Measurements from ENCODE around the gene WDR75.
A peak's percentile ranks its signal among the peaks of the same experiment; 100 is the strongest.

Gene WDR75

GRCh38 chr2:189406586-189407233 is 34.6 kb upstream of the WDR75 start:
- H3K14ac ChIP-seq (ENCODE audit: low read length in 2 of 2) = no peak overlapping the region
- WGBS = no CpG with 5 or more reads among the region's 1 CpG
- no peak overlapping the region for H2BK5ac ChIP-seq (ENCODE audit: low read depth, low read length, poor library complexity, severe bottlenecking)
- peak; percentile 40 for DNase-seq
- H3K4me3 ChIP-seq (ENCODE audit: insufficient read depth in 1 of 2, low read depth in 1 of 2, low read length in 2 of 2) = peak overlapping the region in 1 of 2 experiments; percentile 67
- H2AK5ac ChIP-seq (ENCODE audit: low read length, severe bottlenecking) = no peak overlapping the region
- no peak overlapping the region for H2BK15ac ChIP-seq (ENCODE audit: low read depth, poor library complexity, severe bottlenecking)
- H4K91ac ChIP-seq (ENCODE audit: low read length) = no peak overlapping the region
- H2BK120ac ChIP-seq (ENCODE audit: low read depth, low read length) = no peak overlapping the region
- H3K9me3 ChIP-seq (ENCODE audit: control insufficient read depth, low read length) = no peaks in the 10 kb centered on the region
- H3K9ac ChIP-seq (ENCODE audit: low read length) = peak overlapping the region; percentile 91
- no peak overlapping the region for H3K27ac ChIP-seq (ENCODE audit: low read length, poor library complexity, severe bottlenecking)
- no peak overlapping the region for H2AFZ ChIP-seq (ENCODE audit: low read depth, low read length)
- no peak overlapping the region for H3K4ac ChIP-seq (ENCODE audit: low read depth in 1 of 2, low read length in 2 of 2)
- no peak overlapping the region for H3K18ac ChIP-seq (ENCODE audit: low read depth in 1 of 2, low read length in 2 of 2)
- no peak overlapping the region for H3K4me2 ChIP-seq (ENCODE audit: low read length, poor library complexity, severe bottlenecking)
- no peak overlapping the region for H3K23ac ChIP-seq (ENCODE audit: low read length in 2 of 2)
- no peaks in the 10 kb centered on the region for H3K79me1 ChIP-seq (replicated peaks; ENCODE audit: low read length, poor library complexity, severe bottlenecking)
- H2BK12ac ChIP-seq (ENCODE audit: low read length in 2 of 2) = no peak overlapping the region
- no peak overlapping the region for H4K8ac ChIP-seq (ENCODE audit: low read length)
- H3K4me1 ChIP-seq (ENCODE audit: control insufficient read depth, insufficient read depth, low read depth, low read length) = no peaks in the 10 kb centered on the region
- no peaks in the 10 kb centered on the region for H3K27me3 ChIP-seq (ENCODE audit: control insufficient read depth in 1 of 2, insufficient read depth in 1 of 2, low read length in 2 of 2)
- no peaks in the 10 kb centered on the region for H3K36me3 ChIP-seq (ENCODE audit: control insufficient read depth in 1 of 2, insufficient read depth in 2 of 2, low read depth in 1 of 2, low read length in 2 of 2)

DNA sequence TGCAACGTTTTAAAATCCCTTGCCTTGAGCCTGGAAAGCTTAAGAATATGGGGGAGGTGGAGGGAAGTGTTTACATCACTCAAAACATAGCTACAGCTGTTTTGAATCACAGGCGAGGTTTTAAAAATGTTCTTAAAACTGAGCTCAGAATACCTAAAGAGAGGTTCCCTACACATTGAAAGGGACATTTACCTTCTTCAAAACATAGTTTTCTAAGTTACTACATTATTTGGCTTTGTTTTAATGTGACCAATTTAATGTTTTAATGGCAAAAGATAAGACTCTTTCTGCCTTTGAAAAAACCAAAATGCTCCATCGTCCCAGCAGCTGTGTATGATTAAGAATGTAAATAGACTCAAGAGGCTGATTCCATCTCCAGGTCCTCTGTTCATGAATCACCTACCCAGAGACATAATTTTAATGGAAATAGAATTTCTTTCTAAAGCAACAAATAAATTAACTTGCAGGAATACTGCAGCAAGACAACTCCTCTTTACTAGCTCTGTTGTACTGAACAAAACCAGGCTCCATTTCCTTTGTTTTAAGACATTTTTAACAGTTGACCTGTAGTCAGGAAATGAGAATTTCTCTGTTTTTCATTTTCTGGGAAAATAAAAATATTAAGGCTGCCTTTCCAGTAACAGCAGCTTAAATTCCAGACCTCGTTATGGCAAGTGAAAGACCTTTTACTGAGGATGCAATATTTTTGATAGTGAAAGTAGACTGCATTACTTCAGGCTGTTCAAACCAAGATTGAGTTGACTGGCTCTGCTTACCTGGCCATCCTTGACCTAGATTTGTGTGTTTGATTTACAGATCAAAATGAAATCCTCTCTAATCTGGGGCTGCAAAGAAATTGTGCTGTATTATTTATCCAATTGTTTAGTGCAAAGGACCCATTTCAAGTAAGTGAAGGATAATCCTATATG is 33.7 kb upstream of the WDR75 start:
- Histone ChIP-seq H3K9me3 (ENCODE audit: control insufficient read depth, low read length) (no peaks in the 10 kb centered on the region), H3K23ac (ENCODE audit: low read length in 2 of 2) (no peak overlapping the region), H3K18ac (ENCODE audit: low read depth in 1 of 2, low read length in 2 of 2) (peak overlapping the region in 1 of 2 experiments; percentile 96), H2BK15ac (ENCODE audit: low read depth, poor library complexity, severe bottlenecking) (no peak overlapping the region), H3K27ac (ENCODE audit: low read length, poor library complexity, severe bottlenecking) (peak overlapping the region; percentile 33), H3K9ac (ENCODE audit: low read length) (peak overlapping the region; percentile 91), H3K14ac (ENCODE audit: low read length in 2 of 2) (no peak overlapping the region), H2BK120ac (ENCODE audit: low read depth, low read length) (no peak overlapping the region), H3K36me3 (ENCODE audit: control insufficient read depth in 1 of 2, insufficient read depth in 2 of 2, low read depth in 1 of 2, low read length in 2 of 2) (no peaks in the 10 kb centered on the region), H3K79me1 (replicated peaks; ENCODE audit: low read length, poor library complexity, severe bottlenecking) (no peaks in the 10 kb centered on the region), H3K4me1 (ENCODE audit: control insufficient read depth, insufficient read depth, low read depth, low read length) (no peaks in the 10 kb centered on the region), H2BK12ac (ENCODE audit: low read length in 2 of 2) (no peak overlapping the region), H3K4ac (ENCODE audit: low read depth in 1 of 2, low read length in 2 of 2) (no peak overlapping the region), H3K27me3 (ENCODE audit: control insufficient read depth in 1 of 2, insufficient read depth in 1 of 2, low read length in 2 of 2) (no peaks in the 10 kb centered on the region), H4K8ac (ENCODE audit: low read length) (peak overlapping the region; percentile 87), H2AK5ac (ENCODE audit: low read length, severe bottlenecking) (no peak overlapping the region), H4K91ac (ENCODE audit: low read length) (peak overlapping the region; percentile 34), H3K4me2 (ENCODE audit: low read length, poor library complexity, severe bottlenecking) (no peak overlapping the region), H2BK5ac (ENCODE audit: low read depth, low read length, poor library complexity, severe bottlenecking) (no peak overlapping the region), H3K4me3 (ENCODE audit: insufficient read depth in 1 of 2, low read depth in 1 of 2, low read length in 2 of 2) (peak overlapping the region in 1 of 2 experiments; percentile 67), H2AFZ (ENCODE audit: low read depth, low read length) (no peak overlapping the region)
- 0% methylated on average over 2 of the region's 4 CpGs for WGBS
- DNase-seq = peak; percentile 74

- Histone ChIP-seq H2AK5ac (ENCODE audit: low read length, severe bottlenecking) (no peak overlapping the region), H3K79me1 (replicated peaks; ENCODE audit: low read length, poor library complexity, severe bottlenecking) (no peaks in the 10 kb centered on the region), H3K14ac (ENCODE audit: low read length in 2 of 2) (no peak overlapping the region), H3K27ac (ENCODE audit: low read length, poor library complexity, severe bottlenecking) (no peak overlapping the region), H3K18ac (ENCODE audit: low read depth in 1 of 2, low read length in 2 of 2) (peak overlapping the region in 1 of 2 experiments; percentile 58), H2BK120ac (ENCODE audit: low read depth, low read length) (no peak overlapping the region), H2AFZ (ENCODE audit: low read depth, low read length) (no peak overlapping the region), H3K23ac (ENCODE audit: low read length in 2 of 2) (no peak overlapping the region), H2BK12ac (ENCODE audit: low read length in 2 of 2) (no peak overlapping the region), H4K91ac (ENCODE audit: low read length) (no peak overlapping the region), H3K27me3 (ENCODE audit: control insufficient read depth in 1 of 2, insufficient read depth in 1 of 2, low read length in 2 of 2) (no peaks in the 10 kb centered on the region), H3K36me3 (ENCODE audit: control insufficient read depth in 1 of 2, insufficient read depth in 2 of 2, low read depth in 1 of 2, low read length in 2 of 2) (no peaks in the 10 kb centered on the region), H2BK15ac (ENCODE audit: low read depth, poor library complexity, severe bottlenecking) (no peak overlapping the region), H3K4ac (ENCODE audit: low read depth in 1 of 2, low read length in 2 of 2) (peak overlapping the region in 1 of 2 experiments; percentile 73), H4K8ac (ENCODE audit: low read length) (no peak overlapping the region), H3K4me1 (ENCODE audit: control insufficient read depth, insufficient read depth, low read depth, low read length) (no peaks in the 10 kb centered on the region), H3K4me2 (ENCODE audit: low read length, poor library complexity, severe bottlenecking) (no peak overlapping the region), H3K9ac (ENCODE audit: low read length) (peak overlapping the region; percentile 91), H3K4me3 (ENCODE audit: insufficient read depth in 1 of 2, low read depth in 1 of 2, low read length in 2 of 2) (peak overlapping the region in 1 of 2 experiments; percentile 67), H3K9me3 (ENCODE audit: control insufficient read depth, low read length) (no peaks in the 10 kb centered on the region), H2BK5ac (ENCODE audit: low read depth, low read length, poor library complexity, severe bottlenecking) (no peak overlapping the region)
- WGBS = no CpG with 5 or more reads among the region's 1 CpG
- DNase-seq = no peak
Observed at GRCh38 chr2:189408294-189408693, 33.0 kb upstream of the WDR75 start.

- Histone ChIP-seq H3K9me3 (ENCODE audit: control insufficient read depth, low read length) (no peaks in the 10 kb centered on the region), H3K27me3 (ENCODE audit: control insufficient read depth in 1 of 2, insufficient read depth in 1 of 2, low read length in 2 of 2) (no peaks in the 10 kb centered on the region), H3K4ac (ENCODE audit: low read depth in 1 of 2, low read length in 2 of 2) (peak overlapping the region in 1 of 2 experiments; percentile 60), H3K23ac (ENCODE audit: low read length in 2 of 2) (no peak overlapping the region), H4K91ac (ENCODE audit: low read length) (peak overlapping the region; percentile 39), H2BK12ac (ENCODE audit: low read length in 2 of 2) (peak overlapping the region in 1 of 2 experiments; percentile 15), H3K36me3 (ENCODE audit: control insufficient read depth in 1 of 2, insufficient read depth in 2 of 2, low read depth in 1 of 2, low read length in 2 of 2) (no peaks in the 10 kb centered on the region), H3K27ac (ENCODE audit: low read length, poor library complexity, severe bottlenecking) (no peak overlapping the region), H3K79me1 (replicated peaks; ENCODE audit: low read length, poor library complexity, severe bottlenecking) (no peaks in the 10 kb centered on the region), H2BK15ac (ENCODE audit: low read depth, poor library complexity, severe bottlenecking) (no peak overlapping the region), H3K18ac (ENCODE audit: low read depth in 1 of 2, low read length in 2 of 2) (peak overlapping the region; percentile 37 to 83), H3K9ac (ENCODE audit: low read length) (peak overlapping the region; percentile 91), H4K8ac (ENCODE audit: low read length) (no peak overlapping the region), H3K4me3 (ENCODE audit: insufficient read depth in 1 of 2, low read depth in 1 of 2, low read length in 2 of 2) (no peak overlapping the region), H2AK5ac (ENCODE audit: low read length, severe bottlenecking) (no peak overlapping the region), H3K14ac (ENCODE audit: low read length in 2 of 2) (no peak overlapping the region), H2AFZ (ENCODE audit: low read depth, low read length) (no peak overlapping the region), H2BK120ac (ENCODE audit: low read depth, low read length) (no peak overlapping the region), H3K4me1 (ENCODE audit: control insufficient read depth, insufficient read depth, low read depth, low read length) (no peaks in the 10 kb centered on the region), H3K4me2 (ENCODE audit: low read length, poor library complexity, severe bottlenecking) (no peak overlapping the region), H2BK5ac (ENCODE audit: low read depth, low read length, poor library complexity, severe bottlenecking) (no peak overlapping the region)
- WGBS = 49% methylated on average over 2 of the region's 3 CpGs
- DNase-seq = peak; percentile 16
Observed at GRCh38 chr2:189409131-189409530, 32.1 kb upstream of the WDR75 start.
